ENCODE measurements around the gene INPP5F.

DNA sequence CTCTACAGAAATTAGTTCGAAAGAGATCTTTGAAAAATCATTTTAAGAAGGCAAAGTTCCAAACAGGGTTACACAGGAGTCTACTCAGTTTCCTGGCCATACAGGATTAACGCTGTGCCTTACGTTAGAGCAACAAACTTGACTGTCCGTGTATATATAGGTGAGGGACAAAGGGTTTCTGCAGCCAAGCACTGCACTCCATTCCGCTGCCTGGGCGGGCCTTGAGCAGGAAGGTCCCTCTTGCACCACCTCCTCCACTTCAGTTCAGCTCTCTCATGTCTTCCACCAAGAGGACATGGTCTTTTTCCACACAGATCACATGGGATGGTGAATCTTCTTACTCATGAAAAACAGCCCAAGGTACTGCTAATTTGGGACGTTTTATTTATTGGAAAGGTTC lies 103.6 kb downstream of the INPP5F start:
- no peak for TF ChIP-seq GABPA (IDR thresholded peaks at IDR 0.05; ENCODE audit: low read depth)
- no peak for TF ChIP-seq CTCF (IDR thresholded peaks at IDR 0.05)
- no peak for TF ChIP-seq EZH2phosphoT487 (IDR thresholded peaks at IDR 0.05; ENCODE audit: borderline replicate concordance, low read depth)

All from SK-N-SH (cell line).